Measurements from ENCODE around the gene FAM120B.

FAM120B gene

DNA sequence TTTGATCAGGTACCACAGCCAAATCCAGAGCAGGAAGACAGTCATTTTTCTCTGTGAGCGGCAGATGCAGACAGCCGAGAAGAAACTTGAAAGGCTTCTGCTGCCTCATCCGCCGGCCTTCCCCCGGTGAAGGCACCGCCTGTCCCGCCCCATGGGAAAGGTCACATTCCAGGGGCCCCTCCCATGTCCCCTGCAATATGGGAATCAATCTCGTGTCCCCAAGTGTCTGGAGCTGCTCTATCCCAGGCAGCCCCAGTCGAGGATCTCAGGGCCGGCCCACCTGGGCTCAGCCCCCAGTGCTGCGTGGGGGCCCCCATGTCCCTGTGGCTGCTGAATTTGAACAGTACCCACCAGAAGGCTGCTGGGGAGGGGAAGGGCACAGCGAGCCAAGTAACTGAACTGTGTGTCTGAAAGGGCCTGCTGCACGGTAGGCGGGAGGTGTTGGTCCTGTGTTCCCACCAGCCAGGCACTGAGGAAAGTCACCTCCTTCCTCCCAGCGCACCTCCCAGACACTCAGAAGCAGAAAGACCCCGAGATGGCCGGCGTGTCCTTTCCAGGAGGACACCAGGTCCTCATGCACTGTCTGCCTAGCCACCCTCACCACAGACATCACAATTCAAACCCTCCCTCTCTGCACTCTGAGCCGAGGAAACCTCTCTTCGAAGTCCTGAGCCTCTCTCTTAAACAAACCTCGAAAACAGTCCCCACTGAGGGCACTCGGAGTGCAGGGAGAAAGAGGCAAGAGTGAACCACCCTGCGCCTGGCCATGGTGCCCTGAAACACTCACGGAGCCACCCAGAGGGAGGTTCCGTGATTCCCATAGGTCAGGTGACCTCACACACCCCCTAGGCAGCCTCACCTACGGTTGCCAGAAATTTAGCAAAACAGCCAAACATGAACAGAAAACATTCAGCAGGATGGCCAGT is 147.3 kb downstream of the FAM120B start:
- no peak overlapping the region for H3K4me3 ChIP-seq (ENCODE audit: low read depth, low read length)

DNA sequence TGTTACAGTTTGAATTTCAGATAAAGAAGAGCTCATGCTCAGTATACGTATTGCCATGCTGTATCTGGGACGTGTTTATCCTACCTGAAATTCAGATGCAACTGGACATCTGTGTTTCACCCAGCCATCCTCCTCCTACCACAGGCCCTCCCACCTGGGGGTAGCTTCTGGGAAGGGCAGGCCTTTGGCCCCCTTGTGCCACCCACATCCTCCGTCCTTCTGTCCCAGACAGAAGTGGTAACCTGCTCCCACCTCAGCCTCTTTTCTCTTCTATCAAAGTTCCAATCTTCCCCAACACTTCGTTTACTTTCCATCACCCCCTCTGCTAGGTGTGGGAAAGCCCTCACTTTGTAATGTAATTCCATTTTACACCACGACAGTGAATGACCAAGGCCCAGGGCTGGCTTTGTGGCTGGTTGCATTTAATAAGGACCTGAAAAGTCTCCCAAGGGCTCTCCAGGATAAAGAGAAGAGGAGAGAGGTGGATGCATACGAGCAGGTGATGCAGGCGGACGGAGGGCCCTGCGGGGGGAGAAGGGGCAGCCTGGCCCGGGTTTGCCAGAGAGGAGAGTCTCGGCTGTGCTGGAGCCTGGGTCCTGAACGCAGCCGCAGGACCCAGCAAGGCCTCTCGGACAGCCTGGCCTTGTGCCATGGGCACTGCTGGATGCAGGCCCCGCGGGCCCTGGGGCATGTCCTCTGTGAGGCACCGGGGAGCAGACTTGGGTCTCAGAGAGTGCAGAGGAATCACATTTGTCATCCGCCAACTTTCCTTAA is 148.1 kb downstream of the FAM120B start:
- no peak overlapping the region for H3K4me3 ChIP-seq (ENCODE audit: low read depth, low read length)

DNA sequence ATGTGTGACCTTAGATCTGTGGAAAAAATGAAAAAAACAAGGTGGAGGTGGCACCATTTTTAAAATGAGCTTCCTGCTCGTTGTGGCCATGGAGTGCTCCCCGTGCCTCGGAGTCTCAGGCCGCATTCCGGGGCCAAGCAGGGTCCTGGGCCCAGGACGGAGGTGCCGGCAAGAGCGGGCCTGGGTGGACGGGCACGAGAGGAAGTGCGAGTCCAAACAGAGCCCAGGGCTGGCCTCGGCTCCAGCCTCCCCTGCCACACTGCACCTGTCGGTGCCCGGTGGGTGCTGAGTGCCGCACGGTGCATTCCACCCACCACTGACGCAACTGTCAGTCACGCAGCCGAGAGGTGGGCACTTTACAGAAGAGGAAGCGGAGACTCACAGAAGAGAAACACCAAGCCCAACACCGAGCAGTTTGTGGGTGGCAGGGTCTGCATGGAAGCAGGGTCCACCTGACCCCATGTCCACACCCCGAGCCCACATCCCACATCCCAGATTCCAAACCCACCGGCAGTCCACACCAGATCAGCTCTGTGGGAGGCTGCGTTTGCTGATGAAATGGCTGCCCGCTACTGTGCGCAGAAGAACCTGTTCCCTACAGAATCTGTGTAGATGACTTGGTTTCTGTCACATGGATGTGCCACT is 148.9 kb downstream of the FAM120B start:
- no peak overlapping the region for H3K4me3 ChIP-seq (ENCODE audit: low read depth, low read length)

GRCh38 chr6:170456334-170456733 is 149.8 kb downstream of the FAM120B start:
- H3K4me3 ChIP-seq (ENCODE audit: low read depth, low read length), result no peak overlapping the region

Measured in iPS-11a (cell line).